ENCODE measurements around the gene TRMT1. TPM values are rescaled to one million over a fixed set of nuclear protein-coding genes. Genes with fewer than 3 reads are reported as not detected.
A peak's percentile ranks its signal among the peaks of the same experiment; 100 is the strongest.

Gene TRMT1
- total RNA-seq, 2 experiments from 2014 or later: 29.4 to 29.7 TPM

DNA sequence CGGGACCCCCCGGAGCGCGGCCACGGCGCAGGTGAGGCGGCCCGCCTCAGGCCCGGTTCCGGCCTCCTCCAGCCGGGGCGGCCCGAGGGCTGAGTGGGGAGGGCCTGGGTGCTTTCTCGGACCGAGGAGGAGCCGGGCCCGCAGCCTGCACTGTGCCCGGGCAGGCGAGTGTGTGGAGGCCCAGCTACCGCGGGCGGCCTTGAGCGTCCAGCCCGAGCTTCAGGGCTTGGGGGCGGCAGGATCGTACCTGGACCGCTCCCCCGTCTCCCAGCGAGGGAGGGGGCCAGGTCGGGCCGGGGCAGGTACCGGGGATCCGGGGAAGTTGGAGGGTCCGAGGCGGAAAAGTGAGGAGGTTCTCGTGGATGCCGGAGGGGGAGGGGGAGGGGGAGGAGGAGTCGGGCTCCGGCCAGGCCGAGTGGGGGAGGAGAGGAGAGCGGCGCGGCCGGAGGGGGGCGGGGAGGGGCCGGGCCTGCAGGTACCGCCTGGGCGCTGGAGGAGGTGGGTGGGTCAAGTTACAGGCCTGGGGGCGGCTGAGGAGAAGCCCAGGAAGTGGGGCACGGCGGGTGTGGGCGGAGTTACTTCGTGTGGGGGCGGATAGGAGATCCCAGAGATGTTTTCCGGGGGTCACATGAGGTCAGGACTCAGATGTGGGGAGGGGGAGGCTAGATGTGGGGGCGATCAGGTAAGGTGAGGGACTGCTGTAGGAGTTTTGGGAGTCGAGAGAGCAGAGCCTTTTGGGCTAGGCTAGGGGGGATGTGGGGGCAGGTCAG is 2.1 kb upstream of the TRMT1 start:
- Mint-ChIP-seq H3K27ac (peak overlapping the region; percentile 74), H3K4me1 (peaks cover 58% of the 10 kb centered on the region), H3K4me3 (peak overlapping the region; percentile 80), H3K27me3 (no peaks in the 10 kb centered on the region), H3K9me3 (no peaks in the 10 kb centered on the region), H3K36me3 (ENCODE audit: low read depth) (peaks cover 9% of the 10 kb centered on the region)
- DNase-seq: peak; percentile 54
- ChIA-PET CTCF (interaction anchor here (0.9 to 2.4 kb wide), 9 partner anchors 12 to 153 kb away, joined by 3 to 12 read pairs (median 5); partner anchors contain the start of genes IER2 and STX10), POLR2A (interaction anchor here (0.5 to 6.6 kb wide), 14 partner anchors 9 to 1252 kb away, joined by 3 to 79 read pairs (median 14); partner anchors contain the start of genes CALR, IER2 and STX10)

DNA sequence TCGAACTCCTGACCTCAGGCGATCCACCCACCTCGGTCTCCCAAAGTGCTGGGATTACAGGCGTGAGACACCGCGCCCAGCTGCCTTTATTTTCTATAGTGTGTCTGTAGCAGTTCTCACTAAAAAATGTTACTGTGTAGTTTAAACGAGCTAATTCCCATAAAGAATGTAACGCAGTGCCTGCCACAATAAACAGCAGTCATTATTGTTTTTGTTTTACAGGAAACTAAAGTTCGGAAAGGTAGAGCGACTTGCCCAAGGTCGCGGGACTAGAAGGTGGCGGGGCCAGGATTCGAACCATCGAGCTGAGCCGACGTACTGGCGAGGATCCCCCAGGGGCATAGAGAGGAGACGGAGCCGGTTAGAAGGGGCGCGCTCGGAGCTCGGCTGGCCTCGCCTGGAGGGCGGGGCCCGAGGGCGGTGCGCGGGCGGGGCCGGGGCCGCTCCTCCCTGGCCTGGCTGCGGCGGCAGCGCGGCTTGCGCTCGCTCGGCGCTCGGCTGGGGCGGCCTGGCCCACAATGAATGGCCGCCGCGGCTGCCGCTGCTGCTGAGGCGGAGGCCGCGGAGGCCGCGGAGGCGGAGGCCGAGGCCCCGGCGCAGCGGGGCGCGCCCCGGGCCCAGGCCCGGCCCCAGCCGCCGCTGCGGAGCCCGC is 1.4 kb upstream of the TRMT1 start, which contains the start of gene NACC1:
TSS of gene NACC1 (plus strand) at position 493 of the 652 bp plus-strand sequence. CDS start 16,944 bp downstream, outside the sequence.
- Mint-ChIP-seq H3K4me3 (peak within 1 kb of the TSS; percentile 96), H3K27me3 (no peaks in the 10 kb centered on the region), H3K27ac (peak within 1 kb of the TSS; percentile 94), H3K9me3 (no peaks in the 10 kb centered on the region), H3K4me1 (peaks cover 52% of the 10 kb centered on the region), H3K36me3 (ENCODE audit: low read depth) (peaks cover 9% of the 10 kb centered on the region)
- ChIA-PET CTCF (interaction anchor here (0.6 to 2.4 kb wide), 10 partner anchors 13 to 793 kb away, joined by 3 to 12 read pairs (median 4); partner anchors contain the start of genes IER2 and STX10), POLR2A (interaction anchor here (0.8 to 6.6 kb wide), 15 partner anchors 10 to 180 kb away, joined by 3 to 79 read pairs (median 9); partner anchors contain the start of genes CALR, IER2 and STX10)
- peak; percentile 93 for DNase-seq

DNA sequence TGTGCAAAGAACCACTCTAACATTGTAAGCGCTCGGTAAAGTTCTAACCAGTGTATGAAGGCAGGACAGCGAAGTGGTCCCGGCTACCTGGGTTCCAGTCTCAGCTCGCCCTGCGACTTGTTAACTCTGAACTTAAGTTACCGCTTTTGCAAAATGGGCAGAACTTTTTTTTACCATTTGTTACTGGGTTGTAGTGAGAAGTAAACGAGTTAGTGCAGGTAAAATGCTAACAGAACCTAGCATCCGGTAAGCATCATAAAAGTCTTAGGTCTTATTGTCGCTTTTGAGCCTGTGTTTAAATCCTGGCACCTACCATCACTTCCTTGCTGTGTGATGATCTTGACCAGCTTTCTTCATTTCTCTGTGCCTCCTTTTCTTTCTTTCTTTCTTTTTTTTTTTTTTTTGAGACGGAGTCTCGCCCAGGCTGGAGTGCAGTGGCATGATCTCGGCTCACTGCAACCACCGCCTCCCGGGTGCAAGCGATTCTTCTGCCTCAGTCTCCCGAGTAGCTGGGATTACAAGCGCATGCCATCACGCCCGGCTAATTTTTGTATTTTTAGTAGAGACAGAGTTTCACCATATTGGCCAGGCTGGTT is 734 bp upstream of the TRMT1 start:
- Mint-ChIP-seq H3K4me1 (peaks cover 46% of the 10 kb centered on the region), H3K4me3 (peak overlapping the region; percentile 96), H3K27me3 (no peaks in the 10 kb centered on the region), H3K36me3 (ENCODE audit: low read depth) (peaks cover 12% of the 10 kb centered on the region), H3K27ac (peak overlapping the region; percentile 94), H3K9me3 (no peaks in the 10 kb centered on the region)
- DNase-seq: no peak
- ChIA-PET CTCF (interaction anchor here (0.6 to 2.4 kb wide), 10 partner anchors 13 to 794 kb away, joined by 3 to 12 read pairs (median 4); partner anchors contain the start of genes IER2 and STX10), POLR2A (interaction anchor here (0.8 to 6.6 kb wide), 15 partner anchors 11 to 179 kb away, joined by 3 to 79 read pairs (median 9); partner anchors contain the start of genes CALR, IER2 and STX10)

DNA sequence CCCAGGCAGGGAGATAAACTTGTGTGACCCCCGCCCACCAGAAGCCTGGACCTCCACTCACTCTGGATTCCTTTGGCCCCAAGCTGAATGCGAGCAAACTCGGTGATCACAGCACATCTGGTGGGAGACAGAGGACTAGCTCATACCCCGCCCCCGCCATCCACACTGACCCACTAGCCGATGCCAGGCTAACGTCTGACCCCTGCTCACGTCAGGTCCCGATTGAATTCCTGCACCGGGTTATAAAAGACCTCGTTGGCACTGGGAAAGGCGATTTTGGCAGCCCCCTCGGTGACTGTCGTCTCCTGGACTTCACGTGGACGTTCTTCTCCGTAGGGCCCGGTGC is 631 bp downstream of the TRMT1 start:
- H3K27ac Mint-ChIP-seq: peak overlapping the region; percentile 94
- H3K4me1 Mint-ChIP-seq: peaks cover 33% of the 10 kb centered on the region
- no peaks in the 10 kb centered on the region for H3K27me3 Mint-ChIP-seq
- H3K4me3 Mint-ChIP-seq: peak overlapping the region; percentile 96
- ChIA-PET CTCF (interaction anchor here (1.2 kb wide), 1 partner anchor 11 kb away, joined by 4 read pairs; no protein-coding TSS in a partner anchor), POLR2A (interaction anchor here (0.6 to 6.6 kb wide), 7 partner anchors 10 to 182 kb away, joined by 3 to 79 read pairs (median 12); partner anchors contain the start of genes FARSA, IER2 and STX10)
- DNase-seq: no peak
- H3K36me3 Mint-ChIP-seq (ENCODE audit: low read depth): peaks cover 6% of the 10 kb centered on the region
- H3K9me3 Mint-ChIP-seq: no peaks in the 10 kb centered on the region

DNA sequence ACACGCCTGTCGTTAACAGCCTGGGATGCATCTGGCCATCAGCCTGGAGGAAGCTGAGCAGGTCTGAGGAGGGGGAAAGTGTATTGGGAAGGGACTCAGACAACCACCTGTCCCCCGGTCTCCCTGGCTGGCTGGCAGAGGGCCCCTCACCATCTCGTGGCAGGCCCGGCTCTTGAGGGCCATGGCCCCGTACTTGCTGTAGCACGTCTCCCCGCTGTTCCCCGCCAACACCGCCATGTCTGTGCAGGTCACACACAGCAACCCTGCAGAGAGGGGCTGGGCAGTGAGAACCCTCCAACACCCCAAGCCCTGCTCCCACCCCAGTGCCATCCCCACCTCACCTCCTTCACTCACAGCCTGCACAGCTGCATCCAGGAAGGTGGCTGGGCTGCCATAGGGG is 4.0 kb downstream of the TRMT1 start:
- POLR2A ChIA-PET: interaction anchor here (1.0 to 1.2 kb wide), 2 partner anchors 8 to 40 kb away, joined by 3 to 6 read pairs; no protein-coding TSS in a partner anchor
- H3K27me3 Mint-ChIP-seq: no peaks in the 10 kb centered on the region
- H3K9me3 Mint-ChIP-seq: no peaks in the 10 kb centered on the region
- H3K4me3 Mint-ChIP-seq: no peak overlapping the region
- H3K4me1 Mint-ChIP-seq: peaks cover 16% of the 10 kb centered on the region
- H3K36me3 Mint-ChIP-seq (ENCODE audit: low read depth): peaks cover 4% of the 10 kb centered on the region
- CTCF ChIA-PET: no interaction called here
- no peak overlapping the region for H3K27ac Mint-ChIP-seq
- no peak for DNase-seq

DNA sequence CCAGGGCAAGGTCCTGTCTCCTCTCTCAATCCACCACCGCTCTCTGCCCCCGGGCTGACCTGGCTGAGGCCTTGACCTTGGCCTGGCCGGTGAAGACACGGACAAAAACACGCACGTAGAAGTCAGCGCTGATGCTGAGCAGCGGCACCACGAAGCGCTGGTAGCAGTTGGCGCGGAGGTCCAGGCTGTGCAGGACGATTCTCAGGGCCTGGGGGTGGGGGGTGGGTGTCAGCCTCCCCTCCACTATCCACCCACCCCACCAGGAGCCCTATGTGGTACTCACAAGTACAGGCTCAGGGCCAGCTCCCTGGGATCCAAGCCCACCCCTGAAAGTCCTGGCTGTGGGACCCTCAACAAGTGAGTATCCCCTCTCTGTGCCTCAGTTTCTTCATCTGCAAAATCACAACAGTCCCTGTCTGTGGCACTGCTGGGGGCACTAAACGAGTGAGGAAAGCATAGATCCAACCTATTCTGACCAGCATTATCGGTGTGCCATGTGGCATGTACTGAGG is 6.4 kb downstream of the TRMT1 start:
- POLR2A ChIA-PET: no interaction called here

DNA sequence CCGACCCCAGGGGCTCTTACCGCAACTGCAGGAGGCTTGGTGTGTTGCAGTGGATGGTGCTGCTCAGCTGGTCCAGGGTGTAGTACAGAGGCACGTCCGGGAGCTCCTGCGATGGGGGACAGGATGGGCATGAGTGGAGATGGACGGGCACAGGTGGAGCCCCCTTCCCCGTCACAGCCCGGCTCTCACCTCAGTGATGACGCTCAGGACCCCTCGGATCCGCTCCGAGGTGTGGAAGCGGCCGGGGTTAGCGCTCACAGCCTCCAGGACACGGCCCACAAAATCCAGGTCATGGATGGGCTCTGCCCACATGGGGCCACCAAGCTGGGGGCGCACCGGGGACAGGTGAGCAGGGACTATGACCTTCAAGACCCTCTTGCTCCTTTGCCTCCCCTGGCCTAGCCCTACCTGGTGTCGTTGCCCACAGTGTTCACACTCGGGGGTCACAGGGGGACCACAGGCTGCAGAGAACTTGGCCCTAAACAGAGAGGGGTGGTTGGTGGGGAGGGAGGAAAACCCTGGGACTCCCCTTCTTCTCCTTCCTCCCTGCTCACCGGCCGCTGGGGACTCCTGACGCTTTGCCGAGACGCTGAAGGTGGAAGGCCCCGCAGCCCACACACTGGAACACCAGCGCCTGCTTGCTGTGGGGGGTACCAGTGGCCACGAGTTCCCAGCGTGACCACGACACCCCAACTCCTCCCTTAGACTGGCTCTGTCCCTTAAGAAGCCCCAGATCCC is 7.0 kb downstream of the TRMT1 start:
- ChIA-PET POLR2A (no interaction called here), CTCF (interaction anchor here (1.5 kb wide), 1 partner anchor 132 kb away, joined by 6 read pairs; no protein-coding TSS in a partner anchor)
- Mint-ChIP-seq H3K4me3 (no peak overlapping the region), H3K36me3 (ENCODE audit: low read depth) (peaks cover 8% of the 10 kb centered on the region), H3K4me1 (peaks cover 10% of the 10 kb centered on the region), H3K9me3 (no peaks in the 10 kb centered on the region), H3K27me3 (no peaks in the 10 kb centered on the region), H3K27ac (no peak overlapping the region)
- no peak for DNase-seq

More for the DNA sequence above, 6.4 kb downstream of the TRMT1 start:
- DNase-seq: no peak
- CTCF ChIA-PET: no interaction called here
- Mint-ChIP-seq H3K4me1 (peaks cover 8% of the 10 kb centered on the region), H3K4me3 (no peak overlapping the region), H3K36me3 (ENCODE audit: low read depth) (peaks cover 6% of the 10 kb centered on the region), H3K27me3 (no peaks in the 10 kb centered on the region), H3K27ac (no peak overlapping the region), H3K9me3 (no peaks in the 10 kb centered on the region)

DNA sequence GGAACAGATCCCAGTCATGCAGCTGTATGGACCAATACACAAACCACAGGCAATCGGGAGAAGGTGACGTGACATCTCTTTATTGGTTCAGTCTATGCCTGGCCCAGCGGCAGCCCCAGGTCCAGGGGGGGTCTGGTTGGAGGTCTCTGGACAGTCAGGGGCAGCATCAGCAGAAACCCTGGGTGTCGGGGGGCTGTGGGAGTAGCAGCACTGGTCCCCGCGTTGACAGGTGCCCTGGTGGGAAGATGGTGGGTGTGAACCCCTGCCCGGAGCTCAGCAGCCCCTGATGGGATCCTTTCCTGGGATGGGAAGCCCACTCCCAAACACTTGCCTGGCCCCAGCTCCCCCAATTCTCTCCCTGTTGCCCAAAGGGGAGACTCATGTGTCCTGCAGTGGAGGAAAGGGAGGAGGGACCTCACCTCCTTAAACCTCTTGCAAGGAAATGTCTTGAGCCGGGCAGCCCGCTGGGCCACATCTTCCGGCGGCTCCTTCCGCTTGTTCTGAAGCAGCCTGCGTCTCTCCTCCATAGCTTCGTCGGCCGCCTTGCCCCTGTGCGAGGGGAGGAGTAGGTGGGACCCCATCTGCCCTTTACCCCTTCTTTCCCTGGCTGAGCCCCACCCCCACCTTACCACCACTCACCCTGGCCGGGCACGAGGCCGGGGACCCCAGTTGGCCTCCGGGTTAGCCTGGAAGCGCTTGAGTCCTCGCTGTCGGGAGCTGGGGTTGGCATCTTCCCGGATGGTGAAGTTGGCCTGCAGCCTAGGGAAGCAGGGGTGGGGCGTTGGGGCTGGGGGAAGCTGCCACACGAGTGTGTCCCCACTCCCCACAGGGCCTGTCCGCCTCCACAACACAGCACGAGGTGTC is 11.5 kb downstream of the TRMT1 start:
- Mint-ChIP-seq H3K4me3 (peak overlapping the region; percentile 90), H3K27ac (peak overlapping the region; percentile 89), H3K9me3 (peaks cover 3% of the 10 kb centered on the region), H3K4me1 (peaks cover 38% of the 10 kb centered on the region), H3K36me3 (ENCODE audit: low read depth) (peaks cover 9% of the 10 kb centered on the region), H3K27me3 (no peaks in the 10 kb centered on the region)
- peak; percentile 57 for DNase-seq
- ChIA-PET POLR2A (interaction anchor here (0.8 to 3.9 kb wide), 9 partner anchors 8 to 312 kb away, joined by 3 to 46 read pairs (median 6); partner anchors contain the start of genes IER2, NACC1, STX10 and TRMT1), CTCF (interaction anchor here (0.8 to 3.1 kb wide), 15 partner anchors 9 to 140 kb away, joined by 3 to 16 read pairs (median 5); partner anchors contain the start of genes IER2, NACC1 and STX10)

DNA sequence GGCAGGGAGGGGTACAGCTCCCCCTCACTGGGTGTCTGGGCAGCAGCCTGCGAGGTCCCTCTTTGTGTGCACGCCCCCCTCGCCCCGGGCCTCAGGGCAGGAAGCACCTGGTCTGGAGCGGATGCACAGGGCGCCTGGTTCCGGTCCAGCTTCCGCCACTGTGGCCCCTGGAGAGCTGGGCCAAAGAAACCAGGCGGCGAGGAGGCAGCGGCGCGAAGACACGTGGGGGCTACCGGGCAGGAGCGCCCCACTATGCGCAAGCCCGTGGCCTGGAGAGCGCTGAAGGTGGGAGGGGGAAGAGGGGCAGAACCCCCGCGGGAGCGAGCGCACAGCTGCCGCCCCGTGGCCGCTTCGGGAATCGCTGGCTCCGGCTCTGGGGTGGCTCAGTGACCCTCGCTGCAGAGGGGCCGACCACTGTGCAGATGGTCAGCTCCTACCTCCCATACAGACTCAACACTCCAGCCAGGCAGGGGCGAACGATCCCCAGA is 12.1 kb downstream of the TRMT1 start:
- POLR2A ChIA-PET: interaction anchor here (1.2 to 3.9 kb wide), 8 partner anchors 9 to 311 kb away, joined by 4 to 46 read pairs (median 8); partner anchors contain the start of genes IER2, NACC1, STX10 and TRMT1
- peak; percentile 70 for DNase-seq
- Mint-ChIP-seq H3K4me1 (peaks cover 45% of the 10 kb centered on the region), H3K27me3 (no peaks in the 10 kb centered on the region), H3K4me3 (peak overlapping the region; percentile 90), H3K9me3 (peaks cover 4% of the 10 kb centered on the region), H3K36me3 (ENCODE audit: low read depth) (peaks cover 13% of the 10 kb centered on the region), H3K27ac (peak overlapping the region; percentile 89)
- CTCF ChIA-PET: interaction anchor here (0.7 to 3.1 kb wide), 17 partner anchors 8 to 219 kb away, joined by 3 to 16 read pairs (median 5); partner anchors contain the start of genes IER2, NACC1 and STX10

DNA sequence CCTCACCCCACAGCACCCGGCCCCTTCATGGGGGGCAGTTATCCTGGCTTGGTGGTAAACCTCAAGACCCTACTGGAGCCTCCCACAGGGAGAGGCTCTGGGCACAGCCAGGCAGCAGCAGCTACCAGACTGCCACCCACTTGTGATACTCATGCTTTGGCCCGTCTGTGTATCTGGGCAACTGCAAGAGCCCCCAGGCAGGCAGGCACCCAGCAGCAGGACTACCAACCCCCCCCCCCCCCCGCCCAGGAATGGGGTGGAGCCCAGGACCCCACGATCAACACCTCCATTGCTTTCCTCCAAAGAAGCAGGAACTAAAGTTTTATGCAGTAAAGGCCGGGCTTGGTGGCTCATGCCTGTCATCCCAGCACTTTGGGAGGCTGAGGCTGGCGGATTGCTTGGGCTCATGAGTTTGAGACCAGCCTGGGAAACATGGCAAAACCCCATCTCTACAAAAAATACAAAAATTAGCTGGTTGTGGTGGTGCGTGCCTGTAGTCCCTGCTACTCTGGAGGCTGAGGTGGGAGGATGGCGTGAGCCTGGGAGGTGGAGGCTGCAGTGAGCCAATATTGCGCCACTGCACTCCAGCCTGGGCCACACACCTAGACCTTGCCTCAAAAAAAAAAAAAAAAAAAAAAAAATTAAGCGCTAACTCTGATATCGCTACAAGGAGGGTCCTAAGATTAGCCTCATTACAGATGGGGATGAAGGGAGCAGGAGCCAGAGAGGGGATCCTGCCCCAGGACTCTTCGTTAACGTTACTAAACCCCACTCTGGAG is 12.8 kb downstream of the TRMT1 start:
- DNase-seq: no peak
- Mint-ChIP-seq H3K4me1 (peaks cover 49% of the 10 kb centered on the region), H3K4me3 (peak overlapping the region; percentile 90), H3K9me3 (peaks cover 4% of the 10 kb centered on the region), H3K27me3 (peaks cover 3% of the 10 kb centered on the region), H3K27ac (peak overlapping the region; percentile 89), H3K36me3 (ENCODE audit: low read depth) (peaks cover 15% of the 10 kb centered on the region)
- ChIA-PET CTCF (interaction anchor here (0.7 to 3.1 kb wide), 13 partner anchors 8 to 219 kb away, joined by 3 to 16 read pairs (median 6); partner anchors contain the start of genes IER2, NACC1 and STX10), POLR2A (interaction anchor here (1.2 to 3.9 kb wide), 8 partner anchors 9 to 311 kb away, joined by 4 to 46 read pairs (median 8); partner anchors contain the start of genes IER2, NACC1, STX10 and TRMT1)
